SK-N-SH (cell line): ENCODE results near the gene OR4M1. TPM values are rescaled to one million over a fixed set of nuclear protein-coding genes. Genes with fewer than 3 reads are reported as not detected.
"Not testable (repeated sequence)": the region's sequence is repeated elsewhere in the genome, so short reads cannot be mapped to it uniquely, and the experiment has no call there.

ENCODE experiments used
- CTCF ChIA-PET: fragments of 300-600, 350-600 bp; formaldehyde crosslinking; extraction: SDS; loops from one replicate; lab custom pipeline; 2021; lab: Yijun Ruan, JAX
- POLR2A ChIA-PET: fragments of 350-600 bp; sonication (Branson Sonifier 250); formaldehyde crosslinking; extraction: SDS; loops from one replicate; lab custom pipeline; 2020; ENCODE audit warnings: antibody characterized with exemption, inconsistent platforms; lab: Yijun Ruan, JAX
- DNase-seq: peaks from one replicate; pipeline ENCODE4 v3.0.0; 2012
- H2AFZ ChIP-seq: fragments of 200-600 bp; sonication (generic); 2 replicates; pipeline ENCODE4 v1.8.1; 2016; ENCODE audit warnings: antibody characterized with exemption, mild to moderate bottlenecking, low read depth
- H3F3A ChIP-seq: fragments of 200-600 bp; sonication (generic); replicated peaks from 2 replicates; pipeline ENCODE3; 2016; ENCODE audit warnings: antibody characterized with exemption, mild to moderate bottlenecking; ENCODE audit not compliant: insufficient read depth
- H3K27ac ChIP-seq, 2 experiments: fragments of 200-500 bp in 1 of 2; fragments of 200-600 bp in 1 of 2; sonication (Bioruptor generic) in 1 of 2; sonication (generic), shearing (Covaris generic) in 1 of 2; 2 replicates each; pipeline versions ENCODE4 v1.5.1 to v1.6.1; 2014 to 2016; ENCODE audit warnings: low read depth in 2 of 2, inconsistent platforms in 1 of 2, low read length in 1 of 2, mild to moderate bottlenecking in 1 of 2, mixed read lengths in 1 of 2
- H3K27me3 ChIP-seq: fragments of 200-600 bp; sonication (generic), shearing (Covaris generic); 2 replicates; pipeline ENCODE4 v1.6.1; 2016; ENCODE audit warnings: mixed run types; ENCODE audit not compliant: insufficient read depth
- H3K36me3 ChIP-seq, 2 experiments: fragments of 200-500 bp in 1 of 2; fragments of 200-600 bp in 1 of 2; sonication (Bioruptor generic) in 1 of 2; sonication (generic) in 1 of 2; replicated peaks in 1 of 2; 2 replicates each; pipeline versions ENCODE3 to v1.5.1; 2014 to 2016; ENCODE audit warnings: low read length in 1 of 2, mild to moderate bottlenecking in 1 of 2; ENCODE audit not compliant: insufficient read depth in 2 of 2, control insufficient read depth in 1 of 2
- H3K4me1 ChIP-seq, 2 experiments: fragments of 200-500 bp in 1 of 2; fragments of 200-600 bp in 1 of 2; sonication (Bioruptor generic) in 1 of 2; sonication (generic), shearing (Covaris generic) in 1 of 2; 2 replicates each; pipeline versions ENCODE4 v1.5.1 to v1.6.1; 2014 to 2016; ENCODE audit warnings: low read depth in 1 of 2, low read length in 1 of 2, mixed run types in 1 of 2; ENCODE audit not compliant: insufficient read depth in 2 of 2, control insufficient read depth in 1 of 2
- H3K4me2 ChIP-seq: fragments of 200-600 bp; sonication (generic), shearing (Covaris generic); 2 replicates; pipeline ENCODE4 v1.6.1; 2017; ENCODE audit warnings: mixed run types
- H3K4me3 ChIP-seq, 2 experiments: fragments of 200-500 bp in 1 of 2; fragments of 200-600 bp in 1 of 2; sonication (Bioruptor generic) in 1 of 2; sonication (generic), shearing (Covaris generic) in 1 of 2; 2 replicates each; pipeline versions ENCODE4 v1.5.1 to v1.8.1; 2014 to 2016; ENCODE audit warnings: low read depth in 2 of 2, inconsistent platforms in 1 of 2, low read length in 1 of 2, mild to moderate bottlenecking in 1 of 2, mixed read lengths in 1 of 2, moderate library complexity in 1 of 2
- H3K79me2 ChIP-seq: fragments of 200-600 bp; sonication (generic); 2 replicates; pipeline ENCODE4 v1.8.1; 2017; ENCODE audit warnings: mild to moderate bottlenecking; ENCODE audit not compliant: insufficient read depth
- H3K9ac ChIP-seq: fragments of 200-600 bp; sonication (generic); 2 replicates; pipeline ENCODE4 v1.6.1; 2017; ENCODE audit warnings: mixed run types
- H3K9me2 ChIP-seq: fragments of 200-600 bp; sonication (generic); 2 replicates; pipeline ENCODE4 v1.6.1; 2017; ENCODE audit warnings: mixed run types
- H3K9me3 ChIP-seq: fragments of 200-600 bp; sonication (generic); 2 replicates; pipeline ENCODE4 v1.6.1; 2017; ENCODE audit warnings: mixed run types, mild to moderate bottlenecking, moderate library complexity
- H4K20me1 ChIP-seq: fragments of 200-600 bp; sonication (generic); 2 replicates; pipeline ENCODE4 v1.6.1; 2017; ENCODE audit warnings: mild to moderate bottlenecking, mixed run types; ENCODE audit not compliant: insufficient read depth
- EZH2phosphoT487 ChIP-seq: fragments of 200-600 bp; sonication (generic); IDR thresholded peaks from 2 replicates; pipeline ENCODE4 v1.6.1; 2017; ENCODE audit warnings: low read depth, mixed run types, mild to moderate bottlenecking, antibody characterized with exemption, moderate library complexity, borderline replicate concordance
- FOXM1 ChIP-seq: IDR thresholded peaks from 2 replicates; pipeline ENCODE4 v1.4.0; 2012; ENCODE audit warnings: low read depth, mild to moderate bottlenecking
- IRF3 ChIP-seq: fragments of 150-350 bp; IDR thresholded peaks from 2 replicates; pipeline ENCODE4 v1.6.1; 2016; ENCODE audit warnings: mild to moderate bottlenecking, low read depth, low read length
- RCOR1 ChIP-seq: fragments of 150-350 bp; IDR thresholded peaks from 2 replicates; pipeline ENCODE4 v1.6.1; 2017; ENCODE audit warnings: antibody characterized with exemption, low read length
- REST ChIP-seq: IDR thresholded peaks from 2 replicates; pipeline ENCODE4 v1.6.1; 2012; ENCODE audit warnings: mild to moderate bottlenecking, low read depth, low read length, moderate library complexity
- TCF12 ChIP-seq: IDR thresholded peaks from 2 replicates; pipeline ENCODE4 v1.4.0; 2012
- WGBS: methylation state at CpG from one replicate; pipeline ENCODE4 v1.1.6; 2017; ENCODE audit warnings: low lambda C conversion rate; 5-methylcytosine and 5-hydroxymethylcytosine counted together
- polyA plus RNA-seq, 3 experiments: library from polyadenylated mRNA; depleted of rRNA; stranded (reverse); fragments of >200 nt; gene quantifications; 2 replicates each; pipeline ENCODE4 v1.2.3, GENCODE V29; 2012

Gene OR4M1
- polyA plus RNA-seq, 1 of the 3 experiments (the other 2 are of a cell fraction), result not detected

- TF ChIP-seq IRF3 (no peak), FOXM1 (no peak), RCOR1 (no peak), EZH2phosphoT487 (no peak), REST (no peak), TCF12 (no peak)
- TF ChIP-seq, all 33 proteins: peak for 0
Measured at GRCh38 chr14:19775587-19775986, 2.3 kb downstream of the OR4M1 start (continued).

GRCh38 chr14:19785848-19786247, 12.5 kb downstream of the OR4M1 start:
- H4K20me1 ChIP-seq, POLR2A ChIA-PET: not testable (repeated sequence)

GRCh38 chr14:19787318-19787717, 14.0 kb downstream of the OR4M1 start:
- H4K20me1 ChIP-seq, POLR2A ChIA-PET, CTCF ChIA-PET, H2AFZ ChIP-seq, H3K9ac ChIP-seq, H3K79me2 ChIP-seq, H3K36me3 ChIP-seq, H3K4me2 ChIP-seq, H3K9me2 ChIP-seq, H3K27me3 ChIP-seq, DNase-seq, H3K4me3 ChIP-seq, H3K9me3 ChIP-seq, H3F3A ChIP-seq, H3K4me1 ChIP-seq, H3K27ac ChIP-seq: not testable (repeated sequence)
- 5% methylated on average over 6 of the region's 6 CpGs for WGBS

More at GRCh38 chr14:19785848-19786247, 12.5 kb downstream of the OR4M1 start:
- H3K27ac ChIP-seq, H3K4me2 ChIP-seq, DNase-seq, H3K79me2 ChIP-seq, H3F3A ChIP-seq, CTCF ChIA-PET, H3K9me2 ChIP-seq, H3K4me1 ChIP-seq, H2AFZ ChIP-seq, H3K9me3 ChIP-seq, H3K4me3 ChIP-seq, H3K9ac ChIP-seq, H3K36me3 ChIP-seq: not testable (repeated sequence)
- WGBS, result 15% methylated on average over 16 of the region's 16 CpGs
- peaks cover 13% of the 10 kb centered on the region for H3K27me3 ChIP-seq

- H3K27ac ChIP-seq, H4K20me1 ChIP-seq, H3K79me2 ChIP-seq, H3K36me3 ChIP-seq, H3K4me1 ChIP-seq, H3K4me2 ChIP-seq, CTCF ChIA-PET, H3K9me2 ChIP-seq, H3K9ac ChIP-seq, H2AFZ ChIP-seq, POLR2A ChIA-PET, H3F3A ChIP-seq, H3K4me3 ChIP-seq, H3K9me3 ChIP-seq, H3K27me3 ChIP-seq, DNase-seq: not testable (repeated sequence)
- WGBS, result 0% methylated on average over 7 of the region's 7 CpGs
Measured at GRCh38 chr14:19788150-19788549, 14.8 kb downstream of the OR4M1 start.
